ENCODE measurements around the gene BEND2.

Gene BEND2

DNA sequence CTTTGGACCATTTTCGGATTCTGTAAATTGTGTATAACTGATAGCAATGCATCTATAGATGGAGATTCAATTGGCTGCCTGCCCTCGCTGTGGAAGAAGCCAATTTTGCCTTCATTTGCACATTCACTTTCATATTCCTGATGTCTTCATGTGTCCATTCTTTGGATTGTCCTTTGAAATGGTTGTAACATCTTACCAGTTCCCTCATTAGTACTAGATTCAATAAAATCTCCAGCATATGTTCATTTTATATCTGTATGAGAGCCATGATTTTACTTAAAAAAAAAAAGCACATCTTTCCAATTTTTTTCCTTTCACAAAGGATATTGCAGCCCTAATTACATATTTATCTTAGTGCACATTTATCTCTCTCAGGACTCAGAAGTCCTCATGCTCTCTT lies 61.7 kb downstream of the BEND2 start:
- Histone ChIP-seq H3K36me3 (no peaks in the 10 kb centered on the region), H3K27ac (no peak overlapping the region), H3K4me1 (no peaks in the 10 kb centered on the region), H3K4me3 (no peak overlapping the region), H3K9me3 (no peaks in the 10 kb centered on the region), H3K27me3 (no peaks in the 10 kb centered on the region)
- TF ChIP-seq, protein P1, sequence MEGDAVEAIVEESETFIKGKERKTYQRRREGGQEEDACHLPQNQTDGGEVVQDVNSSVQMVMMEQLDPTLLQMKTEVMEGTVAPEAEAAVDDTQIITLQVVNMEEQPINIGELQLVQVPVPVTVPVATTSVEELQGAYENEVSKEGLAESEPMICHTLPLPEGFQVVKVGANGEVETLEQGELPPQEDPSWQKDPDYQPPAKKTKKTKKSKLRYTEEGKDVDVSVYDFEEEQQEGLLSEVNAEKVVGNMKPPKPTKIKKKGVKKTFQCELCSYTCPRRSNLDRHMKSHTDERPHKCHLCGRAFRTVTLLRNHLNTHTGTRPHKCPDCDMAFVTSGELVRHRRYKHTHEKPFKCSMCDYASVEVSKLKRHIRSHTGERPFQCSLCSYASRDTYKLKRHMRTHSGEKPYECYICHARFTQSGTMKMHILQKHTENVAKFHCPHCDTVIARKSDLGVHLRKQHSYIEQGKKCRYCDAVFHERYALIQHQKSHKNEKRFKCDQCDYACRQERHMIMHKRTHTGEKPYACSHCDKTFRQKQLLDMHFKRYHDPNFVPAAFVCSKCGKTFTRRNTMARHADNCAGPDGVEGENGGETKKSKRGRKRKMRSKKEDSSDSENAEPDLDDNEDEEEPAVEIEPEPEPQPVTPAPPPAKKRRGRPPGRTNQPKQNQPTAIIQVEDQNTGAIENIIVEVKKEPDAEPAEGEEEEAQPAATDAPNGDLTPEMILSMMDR (IDR thresholded peaks at IDR 0.05), result no peak
- no peak for DNase-seq
- intact Hi-C loops (cut with DNase I; ENCODE audit: low total_unique reads), result loop anchor here (5.0 kb wide), 1 partner anchor 282 kb away; no protein-coding TSS in a partner anchor

DNA sequence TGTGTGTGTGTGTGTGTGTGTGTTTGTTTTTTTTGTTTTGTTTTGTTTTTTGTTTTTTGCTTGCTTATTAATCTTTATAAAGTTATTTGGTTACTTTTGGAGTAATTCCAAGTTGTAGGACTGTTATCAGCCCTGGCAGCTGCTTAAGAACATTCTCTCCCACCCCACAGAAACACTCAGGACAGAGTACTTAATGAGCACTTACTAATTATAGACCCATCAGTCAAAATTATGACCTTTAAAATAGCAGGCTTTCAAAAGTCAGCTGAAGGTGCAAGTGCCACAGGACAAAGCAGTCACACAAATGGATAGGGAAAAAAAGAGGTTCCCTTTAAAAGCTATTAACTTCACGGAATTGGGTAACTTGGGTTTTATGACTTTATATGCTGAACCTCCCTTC lies 69.0 kb downstream of the BEND2 start:
- Histone ChIP-seq H3K27ac (no peak overlapping the region), H3K9me3 (no peaks in the 10 kb centered on the region), H3K4me3 (no peak overlapping the region), H3K27me3 (no peaks in the 10 kb centered on the region), H3K4me1 (no peaks in the 10 kb centered on the region), H3K36me3 (no peaks in the 10 kb centered on the region)
- TF ChIP-seq, protein P1 (IDR thresholded peaks at IDR 0.05), result no peak
- DNase-seq, result no peak
- intact Hi-C loops (cut with DNase I; ENCODE audit: low total_unique reads), result no loop called here

DNA sequence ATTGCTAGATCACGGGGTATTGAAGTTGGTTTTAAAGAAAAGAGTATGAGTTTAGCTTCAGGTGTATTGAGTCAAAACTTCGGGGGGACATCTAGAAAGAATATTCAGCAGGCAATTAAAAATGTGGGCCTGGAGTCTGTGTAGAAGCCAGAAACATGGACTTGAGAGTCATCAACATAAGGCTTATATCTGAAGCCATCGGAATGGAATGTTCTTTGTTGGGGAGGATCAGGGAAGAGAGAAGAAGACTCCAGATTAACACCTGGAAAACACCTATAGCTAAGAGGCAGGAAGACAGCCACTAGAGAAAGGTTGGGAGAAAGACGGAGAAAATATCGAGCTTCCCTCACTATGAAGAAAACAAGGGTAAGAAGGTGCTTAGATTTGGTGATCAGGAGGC lies 69.5 kb downstream of the BEND2 start:
- TF ChIP-seq, protein P1 (IDR thresholded peaks at IDR 0.05), result no peak
- DNase-seq, result no peak
- H3K27ac ChIP-seq, result no peak overlapping the region
- no peaks in the 10 kb centered on the region for H3K4me1 ChIP-seq
- H3K4me3 ChIP-seq, result no peak overlapping the region
- intact Hi-C loops (cut with DNase I; ENCODE audit: low total_unique reads), result no loop called here
- no peaks in the 10 kb centered on the region for H3K36me3 ChIP-seq
- no peaks in the 10 kb centered on the region for H3K27me3 ChIP-seq
- H3K9me3 ChIP-seq, result no peaks in the 10 kb centered on the region

DNA sequence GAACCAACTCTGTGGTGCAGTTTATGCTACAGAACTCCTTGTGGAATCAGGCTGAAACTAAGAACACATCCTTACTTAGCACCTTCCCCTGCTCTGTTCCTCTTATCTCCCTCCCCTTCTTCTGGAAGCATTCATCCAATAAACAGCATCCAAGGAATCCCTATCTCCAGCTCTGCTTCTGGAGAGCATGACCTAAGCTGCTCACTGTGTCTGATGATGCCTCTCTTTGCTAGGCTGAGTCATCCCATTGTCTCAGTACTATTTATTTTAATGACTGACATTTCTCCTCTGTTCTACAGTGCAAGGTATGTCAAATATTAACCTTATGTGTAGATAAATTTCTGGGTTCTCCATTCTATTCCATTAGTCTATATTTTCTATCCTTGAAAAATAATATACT lies 71.2 kb downstream of the BEND2 start:
- no peaks in the 10 kb centered on the region for H3K36me3 ChIP-seq
- intact Hi-C loops (cut with DNase I; ENCODE audit: low total_unique reads), result no loop called here
- DNase-seq, result no peak
- H3K27me3 ChIP-seq, result no peaks in the 10 kb centered on the region
- TF ChIP-seq, protein P1 (IDR thresholded peaks at IDR 0.05), result no peak
- no peak overlapping the region for H3K4me3 ChIP-seq
- no peaks in the 10 kb centered on the region for H3K4me1 ChIP-seq
- H3K27ac ChIP-seq, result no peak overlapping the region
- H3K9me3 ChIP-seq, result no peaks in the 10 kb centered on the region

DNA sequence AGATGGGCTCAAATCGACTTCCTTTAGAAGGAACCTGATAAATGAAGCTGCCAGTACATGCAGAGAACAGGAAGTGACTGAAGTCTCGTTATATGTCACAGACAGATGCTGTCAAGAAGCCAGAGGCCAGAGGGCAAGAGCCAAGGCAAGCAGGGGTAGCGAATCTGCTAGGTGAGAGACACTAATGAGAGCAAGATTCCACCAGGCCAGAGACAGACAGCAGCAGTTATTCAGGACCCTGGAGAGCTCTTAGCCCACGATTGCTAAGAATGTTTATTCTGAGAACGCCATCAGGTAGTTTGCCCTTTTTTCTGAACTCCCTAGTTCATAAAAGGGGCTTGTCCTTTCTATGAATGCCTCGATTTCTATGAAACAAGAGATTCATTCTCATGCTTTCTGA lies 73.7 kb downstream of the BEND2 start:
- H3K36me3 ChIP-seq, result no peaks in the 10 kb centered on the region
- no peaks in the 10 kb centered on the region for H3K4me1 ChIP-seq
- TF ChIP-seq, protein P1 (IDR thresholded peaks at IDR 0.05), result no peak
- H3K9me3 ChIP-seq, result no peaks in the 10 kb centered on the region
- intact Hi-C loops (cut with DNase I; ENCODE audit: low total_unique reads), result no loop called here
- no peak overlapping the region for H3K27ac ChIP-seq
- no peaks in the 10 kb centered on the region for H3K27me3 ChIP-seq
- no peak for DNase-seq
- no peak overlapping the region for H3K4me3 ChIP-seq

DNA sequence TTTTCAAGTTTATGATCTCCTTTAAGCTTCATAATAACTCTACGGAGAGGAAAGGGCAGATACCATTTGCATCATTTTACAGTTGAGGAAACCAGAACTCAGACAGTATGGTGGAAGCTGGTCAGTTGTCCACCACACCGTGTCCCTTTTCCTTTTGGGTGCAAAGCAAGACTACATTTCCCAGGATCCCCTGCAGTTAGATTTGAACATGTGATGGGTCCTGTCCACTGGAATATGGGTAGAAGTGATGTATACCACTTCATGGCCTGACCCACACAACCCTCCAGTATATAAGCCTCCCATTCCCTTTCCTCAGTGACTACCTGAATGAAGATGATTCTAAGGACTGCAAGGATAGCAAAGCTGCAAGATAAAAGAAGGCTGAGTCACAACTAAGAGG lies 74.7 kb downstream of the BEND2 start:
- intact Hi-C loops (cut with DNase I; ENCODE audit: low total_unique reads), result no loop called here
- no peak overlapping the region for H3K27ac ChIP-seq
- H3K36me3 ChIP-seq, result no peaks in the 10 kb centered on the region
- no peak for DNase-seq
- TF ChIP-seq, protein P1 (IDR thresholded peaks at IDR 0.05), result no peak
- H3K9me3 ChIP-seq, result no peaks in the 10 kb centered on the region
- no peaks in the 10 kb centered on the region for H3K27me3 ChIP-seq
- no peaks in the 10 kb centered on the region for H3K4me1 ChIP-seq
- no peak overlapping the region for H3K4me3 ChIP-seq
